OCI-LY3 (cell line): ENCODE results near the gene PNPLA3.

Experiments used
- H2AFZ ChIP-seq: fragments of 200-600, 300-600 bp; shearing (Covaris generic); 2 replicates; pipeline ENCODE4 v1.6.0; 2014; ENCODE audit warnings: antibody characterized with exemption, low read depth, low read length
- H3K27ac ChIP-seq: fragments of 200-600, 300-600 bp; sonication (generic); 2 replicates; pipeline ENCODE4 v1.5.1; 2014; ENCODE audit warnings: mild to moderate bottlenecking, low read length, moderate library complexity, mixed read lengths
- H3K27me3 ChIP-seq: fragments of 200-600, 300-600 bp; sonication (generic); 2 replicates; pipeline ENCODE4 v1.6.1; 2014; ENCODE audit warnings: low read depth, low read length, mixed read lengths
- H3K36me3 ChIP-seq: fragments of 200-600, 300-600 bp; sonication (generic); replicated peaks from 2 replicates; pipeline ENCODE3; 2014; ENCODE audit warnings: low read depth, low read length, mixed read lengths
- H3K4me1 ChIP-seq: fragments of 300-600, 200-600 bp; sonication (generic); 2 replicates; pipeline ENCODE4 v1.6.1; 2014; ENCODE audit warnings: low read length, mixed read lengths
- H3K4me2 ChIP-seq: fragments of 200-600, 300-600 bp; sonication (generic); 2 replicates; pipeline ENCODE4 v1.6.1; 2014; ENCODE audit warnings: low read length, mixed read lengths
- H3K4me3 ChIP-seq: fragments of 300-600, 200-600 bp; sonication (generic); 2 replicates; pipeline ENCODE4 v1.5.1; 2014; ENCODE audit warnings: antibody characterized with exemption, mild to moderate bottlenecking, low read length, moderate library complexity
- H3K79me2 ChIP-seq: fragments of 300-600, 200-600 bp; shearing (Covaris generic); 2 replicates; pipeline ENCODE4 v1.6.1; 2014; ENCODE audit warnings: mild to moderate bottlenecking, low read length, mixed read lengths
- H3K9ac ChIP-seq: fragments of 300-600, 200-600 bp; shearing (Covaris generic); 2 replicates; pipeline ENCODE4 v1.6.0; 2014; ENCODE audit warnings: mild to moderate bottlenecking, low read length, moderate library complexity
- H3K9me3 ChIP-seq: fragments of 200-600, 300-600 bp; shearing (Covaris generic); 2 replicates; pipeline ENCODE4 v1.6.1; 2014; ENCODE audit warnings: low read length, mixed read lengths; ENCODE audit not compliant: insufficient read depth
- H4K20me1 ChIP-seq: fragments of 200-600, 300-600 bp; sonication (generic); 2 replicates; pipeline ENCODE4 v1.6.1; 2016; ENCODE audit warnings: low read length, mixed read lengths; ENCODE audit not compliant: insufficient read depth
- CTCF ChIP-seq: fragments of 200-600, 300-600 bp; sonication (generic); IDR thresholded peaks from 2 replicates; pipeline ENCODE4 v1.5.1; 2014; ENCODE audit warnings: antibody characterized with exemption, low read length, low read depth
- EZH2phosphoT487 ChIP-seq: fragments of 200-600 bp; shearing (Covaris generic); IDR thresholded peaks from 2 replicates; pipeline ENCODE4 v1.6.1; 2018; ENCODE audit warnings: antibody characterized with exemption, mixed run types, low read depth

Gene PNPLA3

DNA sequence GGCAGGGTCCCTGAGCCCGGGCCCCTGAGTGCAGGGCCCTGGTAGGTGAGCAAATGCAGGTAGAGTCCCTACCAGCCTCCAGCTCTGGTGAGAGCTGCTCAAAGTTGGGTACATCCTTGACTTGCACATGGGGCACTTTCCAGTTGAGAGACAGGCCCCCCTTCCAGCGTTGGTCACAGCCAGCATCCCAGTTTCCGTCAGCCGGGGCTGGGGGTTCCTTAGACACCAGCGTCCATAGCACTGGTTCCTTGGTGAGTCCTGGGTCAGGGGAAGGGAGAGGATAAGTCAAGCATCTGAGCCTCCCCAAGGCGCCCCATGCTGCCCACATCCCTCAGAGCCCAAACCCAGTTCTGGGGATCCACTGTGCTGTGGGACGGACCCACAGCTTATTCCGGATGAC, 37.4 kb upstream of the PNPLA3 start:
- Histone ChIP-seq H3K27me3 (peaks cover 5% of the 10 kb centered on the region; the same call in 1 of the 2 replicates), H3K4me1 (peaks cover 4% of the 10 kb centered on the region), H3K27ac (no peak overlapping the region), H4K20me1 (no peaks in the 10 kb centered on the region), H3K79me2 (no peaks in the 10 kb centered on the region), H2AFZ (no peak overlapping the region), H3K4me3 (no peak overlapping the region), H3K9ac (no peak overlapping the region), H3K36me3 (no peaks in the 10 kb centered on the region), H3K9me3 (no peaks in the 10 kb centered on the region), H3K4me2 (no peak overlapping the region)
- TF ChIP-seq CTCF (no peak), EZH2phosphoT487 (no peak)

DNA sequence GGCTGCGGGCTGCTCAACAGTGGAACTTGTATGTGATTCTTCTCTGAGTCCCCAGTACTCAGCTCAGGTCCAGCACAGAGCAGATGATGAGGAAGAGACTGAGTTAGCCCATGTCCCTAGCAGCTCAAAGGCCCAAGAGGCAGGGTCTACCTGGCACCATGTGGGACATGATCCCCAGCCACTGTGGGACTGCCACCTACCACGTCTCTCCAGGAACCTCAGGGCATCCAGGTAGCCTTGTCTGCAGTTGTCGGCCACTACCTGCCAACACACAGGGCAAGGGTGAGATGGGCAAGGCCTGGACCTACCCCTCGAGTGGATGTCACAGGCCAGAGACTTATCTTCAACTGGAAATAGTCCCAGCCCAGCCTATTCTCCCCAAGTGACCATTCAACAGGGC, 36.2 kb upstream of the PNPLA3 start:
- no peak for TF ChIP-seq CTCF
- TF ChIP-seq EZH2phosphoT487, result no peak
- Histone ChIP-seq H3K27ac (no peak overlapping the region), H4K20me1 (no peaks in the 10 kb centered on the region), H3K79me2 (no peaks in the 10 kb centered on the region), H3K4me2 (no peak overlapping the region), H3K4me1 (peaks cover 4% of the 10 kb centered on the region), H3K9me3 (no peaks in the 10 kb centered on the region), H3K9ac (no peak overlapping the region), H2AFZ (no peak overlapping the region), H3K4me3 (no peak overlapping the region), H3K27me3 (peaks cover 5% of the 10 kb centered on the region; the same call in 1 of the 2 replicates), H3K36me3 (no peaks in the 10 kb centered on the region)

GRCh38 chr22:43888740-43889139, 34.9 kb upstream of the PNPLA3 start:
- no peak for TF ChIP-seq CTCF
- no peak for TF ChIP-seq EZH2phosphoT487
- no peak overlapping the region for H3K4me2 ChIP-seq
- peaks cover 4% of the 10 kb centered on the region for H3K4me1 ChIP-seq
- H3K4me3 ChIP-seq, result no peak overlapping the region
- H3K27me3 ChIP-seq, result peaks cover 8% of the 10 kb centered on the region; the same call in 1 of the 2 replicates
- no peaks in the 10 kb centered on the region for H4K20me1 ChIP-seq
- H2AFZ ChIP-seq, result no peak overlapping the region
- H3K9ac ChIP-seq, result no peak overlapping the region
- H3K36me3 ChIP-seq, result no peaks in the 10 kb centered on the region
- H3K9me3 ChIP-seq, result no peaks in the 10 kb centered on the region
- H3K27ac ChIP-seq, result no peak overlapping the region
- no peaks in the 10 kb centered on the region for H3K79me2 ChIP-seq

- Histone ChIP-seq H3K4me3 (no peak overlapping the region), H3K4me2 (no peak overlapping the region), H3K4me1 (peaks cover 4% of the 10 kb centered on the region), H4K20me1 (no peaks in the 10 kb centered on the region), H3K9me3 (no peaks in the 10 kb centered on the region), H2AFZ (no peak overlapping the region), H3K36me3 (no peaks in the 10 kb centered on the region), H3K9ac (no peak overlapping the region), H3K27ac (no peak overlapping the region), H3K27me3 (peaks cover 12% of the 10 kb centered on the region; the same call in 1 of the 2 replicates), H3K79me2 (no peaks in the 10 kb centered on the region)
- no peak for TF ChIP-seq EZH2phosphoT487
- no peak for TF ChIP-seq CTCF
These were observed 34.3 kb upstream of the PNPLA3 start for GRCh38 chr22:43889201-43889859.
